KMS-11 (cell line): ENCODE data around the gene NPB.
A peak's percentile ranks its signal among the peaks of the same experiment; 100 is the strongest.

Source experiments
- H2AFZ ChIP-seq: fragments of 200-600 bp; sonication (generic); 2 replicates; pipeline ENCODE4 v1.6.1; 2016; ENCODE audit warnings: antibody characterized with exemption, mixed run types, low read depth
- H3K27ac ChIP-seq: fragments of 200-600 bp; sonication (generic); 2 replicates; pipeline ENCODE4 v1.6.1; 2016; ENCODE audit warnings: mild to moderate bottlenecking, mixed run types
- H3K27me3 ChIP-seq: fragments of 200-600 bp; sonication (generic); 2 replicates; pipeline ENCODE4 v1.6.1; 2017; ENCODE audit warnings: mild to moderate bottlenecking, low read depth, mixed run types, moderate library complexity; ENCODE audit not compliant: insufficient read depth
- H3K36me3 ChIP-seq: fragments of 200-600 bp; sonication (generic); 2 replicates; pipeline ENCODE4 v1.6.1; 2017; ENCODE audit warnings: mild to moderate bottlenecking, mixed run types; ENCODE audit not compliant: insufficient read depth
- H3K4me1 ChIP-seq: fragments of 200-600 bp; sonication (generic); 2 replicates; pipeline ENCODE4 v1.6.1; 2016; ENCODE audit warnings: mild to moderate bottlenecking, low read depth, mixed run types; ENCODE audit not compliant: poor library complexity, severe bottlenecking
- H3K4me2 ChIP-seq: fragments of 200-600 bp; sonication (generic); 2 replicates; pipeline ENCODE4 v1.7.0; 2016; ENCODE audit warnings: mild to moderate bottlenecking, mixed run types
- H3K4me3 ChIP-seq: fragments of 200-600 bp; sonication (generic); IDR thresholded peaks from 2 replicates; pipeline ENCODE4 v1.6.1; 2017; ENCODE audit warnings: low read depth, low read length, mixed read lengths; ENCODE audit not compliant: insufficient read depth
- H3K79me2 ChIP-seq: fragments of 200-600 bp; sonication (generic); 2 replicates; pipeline ENCODE4 v1.6.1; 2016; ENCODE audit warnings: low read depth, mixed run types; ENCODE audit not compliant: insufficient read depth
- H3K9ac ChIP-seq: fragments of 200-600 bp; sonication (generic); 2 replicates; pipeline ENCODE4 v1.6.1; 2016; ENCODE audit warnings: mild to moderate bottlenecking, mixed run types
- H4K20me1 ChIP-seq: fragments of 200-600 bp; sonication (generic); 2 replicates; pipeline ENCODE4 v1.6.1; 2016; ENCODE audit warnings: mild to moderate bottlenecking, mixed run types; ENCODE audit not compliant: insufficient read depth
- TF ChIP-seq, protein P1 (sequence below): fragments of 200-600 bp; sonication (generic); conservative IDR thresholded peaks from 2 replicates; pipeline ENCODE4 v1.6.1; 2017; ENCODE audit warnings: low read depth, mild to moderate bottlenecking, antibody characterized with exemption, low read length, moderate library complexity, mixed read lengths

NPB gene

DNA sequence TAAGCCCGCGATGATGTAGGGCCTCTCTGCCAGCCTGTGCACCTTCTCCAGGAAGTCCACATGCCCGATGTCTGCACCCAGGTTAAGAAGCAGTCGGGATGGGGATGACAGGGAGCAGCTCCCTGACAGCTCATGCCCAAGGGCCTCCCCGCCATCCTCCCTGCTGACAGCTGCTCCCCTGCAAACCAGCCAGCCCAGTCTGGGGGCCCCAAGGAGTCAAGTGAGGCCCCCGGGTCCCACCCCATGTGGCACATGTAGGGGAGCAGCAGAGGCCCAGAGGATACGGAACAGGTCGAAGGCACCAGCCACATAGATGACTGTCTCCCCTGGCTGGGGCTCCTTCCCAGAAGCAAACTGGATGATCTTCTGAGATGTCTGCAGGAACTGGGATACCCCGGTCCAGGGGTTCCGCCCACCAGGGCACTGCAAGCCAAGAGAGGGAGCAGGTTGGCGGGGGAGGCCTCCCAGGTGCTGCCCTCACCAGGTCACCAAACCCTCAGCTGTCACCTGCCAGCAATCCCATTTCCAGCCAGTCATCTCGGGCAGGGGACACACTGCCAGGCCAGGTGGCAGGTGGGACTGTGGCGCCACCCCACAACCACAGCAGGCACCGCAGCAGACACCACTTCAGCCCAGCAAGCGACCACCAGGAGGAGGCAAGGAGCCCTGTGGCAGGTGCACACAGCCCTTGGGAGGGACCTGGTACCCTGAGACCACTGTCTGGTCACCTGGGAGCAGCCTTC, 4.6 kb downstream of the NPB start:
- TF ChIP-seq, protein P1, sequence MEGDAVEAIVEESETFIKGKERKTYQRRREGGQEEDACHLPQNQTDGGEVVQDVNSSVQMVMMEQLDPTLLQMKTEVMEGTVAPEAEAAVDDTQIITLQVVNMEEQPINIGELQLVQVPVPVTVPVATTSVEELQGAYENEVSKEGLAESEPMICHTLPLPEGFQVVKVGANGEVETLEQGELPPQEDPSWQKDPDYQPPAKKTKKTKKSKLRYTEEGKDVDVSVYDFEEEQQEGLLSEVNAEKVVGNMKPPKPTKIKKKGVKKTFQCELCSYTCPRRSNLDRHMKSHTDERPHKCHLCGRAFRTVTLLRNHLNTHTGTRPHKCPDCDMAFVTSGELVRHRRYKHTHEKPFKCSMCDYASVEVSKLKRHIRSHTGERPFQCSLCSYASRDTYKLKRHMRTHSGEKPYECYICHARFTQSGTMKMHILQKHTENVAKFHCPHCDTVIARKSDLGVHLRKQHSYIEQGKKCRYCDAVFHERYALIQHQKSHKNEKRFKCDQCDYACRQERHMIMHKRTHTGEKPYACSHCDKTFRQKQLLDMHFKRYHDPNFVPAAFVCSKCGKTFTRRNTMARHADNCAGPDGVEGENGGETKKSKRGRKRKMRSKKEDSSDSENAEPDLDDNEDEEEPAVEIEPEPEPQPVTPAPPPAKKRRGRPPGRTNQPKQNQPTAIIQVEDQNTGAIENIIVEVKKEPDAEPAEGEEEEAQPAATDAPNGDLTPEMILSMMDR: 0 out of 2 replicates have a peak, but pooled peaks have one; percentile 18
- Histone ChIP-seq H3K27ac (no peak overlapping the region), H3K9ac (no peak overlapping the region), H3K27me3 (no peaks in the 10 kb centered on the region), H3K4me1 (peaks cover 14% of the 10 kb centered on the region), H3K79me2 (no peaks in the 10 kb centered on the region), H3K36me3 (no peaks in the 10 kb centered on the region), H3K4me3 (no peak overlapping the region), H4K20me1 (no peaks in the 10 kb centered on the region), H3K4me2 (no peak overlapping the region), H2AFZ (no peak overlapping the region)

DNA sequence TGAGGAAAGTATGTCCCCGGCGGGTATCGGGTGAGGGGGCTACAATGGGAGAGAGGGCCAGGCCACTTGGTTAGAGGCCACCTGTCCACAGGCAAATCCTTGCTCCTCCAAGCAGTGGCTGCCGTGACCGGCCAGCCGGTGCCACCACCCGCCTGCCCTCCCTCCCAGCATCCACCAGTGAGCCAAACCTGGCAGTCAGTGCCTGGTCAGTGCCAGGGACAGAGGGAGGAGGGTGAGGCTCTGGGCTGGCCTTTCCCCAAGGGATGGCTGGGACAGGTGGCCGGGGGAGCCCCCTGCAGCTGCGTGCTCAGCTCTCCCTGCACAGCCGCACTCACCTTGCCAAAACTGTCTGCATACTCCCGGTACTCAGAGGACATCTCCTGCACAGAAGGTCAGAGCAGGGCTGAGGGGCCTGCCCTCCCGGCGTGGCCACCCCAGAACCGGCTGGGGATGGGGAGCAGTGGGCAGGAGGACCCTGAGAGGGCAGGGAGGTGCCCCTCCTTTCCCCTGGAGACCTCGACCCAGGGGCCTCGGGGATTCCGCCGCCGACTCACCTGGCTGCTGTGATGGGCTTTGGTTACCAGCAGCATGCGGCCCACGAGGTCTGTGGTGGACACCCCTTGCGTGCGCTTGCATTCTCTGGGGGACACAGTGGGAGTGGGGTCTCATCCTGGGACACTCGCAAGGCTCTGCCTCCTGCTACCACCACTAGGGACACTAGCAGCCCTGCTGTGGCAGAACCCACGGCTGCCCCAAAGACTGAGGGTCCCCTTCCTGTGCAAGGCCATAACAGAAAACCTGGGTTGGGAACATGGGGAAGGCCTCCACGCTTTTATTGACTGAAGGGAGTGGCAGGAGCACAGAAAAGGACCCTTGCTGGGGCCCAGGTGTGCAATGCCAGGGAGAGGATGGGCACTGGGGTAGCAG, 5.4 kb downstream of the NPB start:
- Histone ChIP-seq H3K4me1 (peaks cover 17% of the 10 kb centered on the region), H3K9ac (no peak overlapping the region), H2AFZ (no peak overlapping the region), H3K4me2 (no peak overlapping the region), H3K27ac (no peak overlapping the region), H4K20me1 (no peaks in the 10 kb centered on the region), H3K79me2 (no peaks in the 10 kb centered on the region), H3K27me3 (no peaks in the 10 kb centered on the region), H3K36me3 (no peaks in the 10 kb centered on the region), H3K4me3 (no peak overlapping the region)
- TF ChIP-seq, protein P1: no peak

DNA sequence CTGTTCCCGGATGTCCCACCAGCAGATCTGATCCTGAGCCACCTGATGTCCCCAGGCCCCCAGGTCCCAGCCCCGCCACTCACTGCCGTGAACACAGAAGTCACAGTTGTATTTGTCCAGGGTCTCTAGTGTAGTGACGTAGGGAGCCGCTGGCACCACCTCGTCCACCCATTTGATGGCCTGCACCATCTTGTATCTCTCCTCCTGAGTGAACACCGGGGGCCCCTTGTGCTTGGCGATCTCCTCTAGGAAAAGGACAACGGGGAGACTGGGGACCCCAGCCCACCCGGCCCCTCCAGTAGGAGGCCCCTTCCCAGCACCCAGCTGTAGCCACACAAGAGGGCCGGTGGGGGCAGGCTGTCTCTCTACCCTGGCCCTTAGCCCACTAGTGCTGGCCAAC, 6.8 kb downstream of the NPB start:
- no peak overlapping the region for H3K4me2 ChIP-seq
- H3K79me2 ChIP-seq: no peaks in the 10 kb centered on the region; the same call in 1 of the 2 replicates
- H3K36me3 ChIP-seq: peaks cover 10% of the 10 kb centered on the region; the same call in 1 of the 2 replicates
- no peak overlapping the region for H3K4me3 ChIP-seq
- H3K27ac ChIP-seq: no peak overlapping the region
- H3K4me1 ChIP-seq: peaks cover 17% of the 10 kb centered on the region
- H3K9ac ChIP-seq: no peak overlapping the region
- no peak overlapping the region for H2AFZ ChIP-seq
- no peaks in the 10 kb centered on the region for H3K27me3 ChIP-seq
- TF ChIP-seq, protein P1: no peak
- H4K20me1 ChIP-seq: no peaks in the 10 kb centered on the region

DNA sequence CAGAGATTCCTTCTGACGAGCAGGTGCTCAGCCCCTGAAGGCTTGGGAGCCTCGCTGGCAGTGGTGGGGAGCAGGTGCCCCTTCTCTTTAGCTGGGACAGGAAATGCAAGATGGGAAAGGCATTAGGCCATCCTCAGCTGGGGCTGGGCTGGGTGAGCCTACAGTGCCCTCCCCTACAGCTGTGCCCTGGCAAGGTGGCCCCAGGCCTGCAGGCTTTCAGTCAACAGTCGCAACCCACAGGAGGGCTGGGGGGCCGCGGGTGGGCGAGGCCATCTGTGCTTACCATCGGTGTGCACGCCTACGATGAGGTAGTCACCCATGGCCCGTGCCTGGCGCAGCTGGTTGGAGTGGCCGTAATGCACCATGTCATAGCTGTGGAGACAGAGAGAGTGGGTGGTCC, 7.2 kb downstream of the NPB start:
- H3K4me3 ChIP-seq: no peak overlapping the region
- no peak overlapping the region for H3K4me2 ChIP-seq
- H3K27ac ChIP-seq: no peak overlapping the region
- peaks cover 10% of the 10 kb centered on the region; the same call in 1 of the 2 replicates for H3K36me3 ChIP-seq
- peaks cover 17% of the 10 kb centered on the region for H3K4me1 ChIP-seq
- no peaks in the 10 kb centered on the region for H3K27me3 ChIP-seq
- H2AFZ ChIP-seq: no peak overlapping the region
- no peak overlapping the region for H3K9ac ChIP-seq
- no peaks in the 10 kb centered on the region for H4K20me1 ChIP-seq
- TF ChIP-seq, protein P1: no peak
- peaks cover under 1% of the 10 kb centered on the region; the same call in 1 of the 2 replicates for H3K79me2 ChIP-seq
